HCT116 (cell line): Measurements from ENCODE around the gene PTPMT1.

ENCODE experiments used
- CTCF ChIP-seq, 3 experiments: fragments of 200-600 bp in 1 of 3; sonication (generic) in 1 of 3; IDR thresholded peaks in 2 of 3; conservative IDR thresholded peaks in 1 of 3; 2 replicates each; pipeline ENCODE4 v1.5.1; 2012 to 2017; ENCODE audit warnings: low read depth in 2 of 3, low read length in 2 of 3, antibody characterized with exemption in 1 of 3, borderline replicate concordance in 1 of 3, control low read depth in 1 of 3, mild to moderate bottlenecking in 1 of 3, mixed read lengths in 1 of 3, mixed run types in 1 of 3, moderate library complexity in 1 of 3; ENCODE audit not compliant: insufficient read depth in 1 of 3
- EZH2phosphoT487 ChIP-seq: fragments of 200-600 bp; IDR thresholded peaks from 2 replicates; pipeline ENCODE4 v1.6.1; 2018; ENCODE audit warnings: antibody characterized with exemption, borderline replicate concordance
- MAX ChIP-seq: IDR thresholded peaks from 2 replicates; pipeline ENCODE4 v1.6.1; 2012
- POLR2A ChIP-seq: IDR thresholded peaks from 2 replicates; pipeline ENCODE4 v1.7.0; 2011; ENCODE audit warnings: borderline replicate concordance; ENCODE audit not compliant: insufficient read depth, insufficient read length; ENCODE audit errors: extremely low read depth
- POLR2AphosphoS5 ChIP-seq: IDR thresholded peaks from 2 replicates; pipeline ENCODE4 v1.6.1; 2011; ENCODE audit warnings: mild to moderate bottlenecking, low read depth, low read length, moderate library complexity
- TCF7L2 ChIP-seq: IDR thresholded peaks from 2 replicates; pipeline ENCODE4 v1.7.0; 2011; ENCODE audit warnings: borderline replicate concordance, inconsistent platforms; ENCODE audit not compliant: insufficient read depth, insufficient read length; ENCODE audit errors: extremely low read depth
- ZBTB33 ChIP-seq: IDR thresholded peaks from 2 replicates; pipeline ENCODE4 v1.6.1; 2011; ENCODE audit warnings: mild to moderate bottlenecking, low read length, moderate library complexity; ENCODE audit not compliant: insufficient replicate concordance; ENCODE audit errors: extremely low read depth

- TF ChIP-seq CTCF (IDR thresholded peaks at IDR 0.05 in 2 of 3, conservative IDR thresholded peaks at IDR 0.05 in 1 of 3; ENCODE audit: borderline replicate concordance in 1 of 3, insufficient read depth in 1 of 3, low read depth in 2 of 3, low read length in 2 of 3) (no peak), POLR2AphosphoS5 (no peak), MAX (no peak), TCF7L2 (no peak), ZBTB33 (no peak), EZH2phosphoT487 (no peak), POLR2A (no peak)
Observed at GRCh38 chr11:47592251-47592650, 26.9 kb downstream of the PTPMT1 start.
